ENCODE results near the gene CDC25A. TPM values are rescaled to one million over a fixed set of nuclear protein-coding genes. Genes with fewer than 3 reads are reported as not detected.
A peak's percentile ranks its signal among the peaks of the same experiment; 100 is the strongest.

The CDC25A gene
- total and polyA plus RNA-seq, 2 of the 8 experiments (the other 6 are each of a cell fraction or from before 2014, with no cell fraction given) = 20.7 to 62.1 TPM

DNA sequence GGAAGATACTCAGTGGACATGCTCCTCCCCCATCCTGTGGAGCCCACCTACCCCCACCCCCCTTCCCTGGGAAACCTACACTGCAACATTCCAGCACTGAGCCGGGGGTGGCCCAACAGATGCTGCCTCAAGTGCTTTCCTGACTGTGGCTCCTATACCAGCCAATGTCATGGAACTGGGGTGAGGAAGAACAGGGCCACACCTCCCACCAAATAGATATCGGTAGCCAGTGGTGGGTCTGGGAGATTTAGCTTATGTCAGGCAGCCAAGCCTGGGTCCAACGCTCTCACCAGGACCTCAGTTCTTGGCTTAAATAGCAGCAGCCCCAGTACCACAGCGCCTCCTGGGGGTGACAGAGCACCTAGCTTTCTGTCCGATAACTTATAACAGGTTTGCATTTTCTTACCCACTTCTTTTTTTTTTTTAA is 30.3 kb downstream of the CDC25A start:
- WGBS, 2 experiments (ENCODE audit: extremely low coverage in 1 of 2, insufficient coverage in 1 of 2, insufficient read length in 1 of 2, insufficient replicate concordance in 2 of 2, low coverage in 1 of 2, low lambda C conversion rate in 2 of 2, missing lambda C conversion rate in 1 of 2) = 72% methylated on average over 5 of the region's 5 CpGs; no CpG with 5 or more reads in 1 of the 2 experiments
- FAIRE-seq = peak; percentile 80
- TF ChIP-seq TCF12 (IDR thresholded peaks at IDR 0.05; ENCODE audit: low read depth, low read length) (no peak), CTCF (IDR thresholded peaks at IDR 0.05; ENCODE audit: control extremely low read depth in 1 of 3, insufficient read depth in 1 of 3, low read depth in 1 of 3, low read length in 3 of 3) (peak; percentile 79 to 80 (median 80)), TEAD4 (IDR thresholded peaks at IDR 0.05; ENCODE audit: low read depth, low read length) (peak; percentile 75), NRF1 (IDR thresholded peaks at IDR 0.05; ENCODE audit: low read depth, low read length) (no peak), SIX5 (IDR thresholded peaks at IDR 0.05; ENCODE audit: low read depth, low read length) (no peak), RAD21 (IDR thresholded peaks at IDR 0.05 in 1 of 2, conservative IDR thresholded peaks at IDR 0.05 in 1 of 2; ENCODE audit: low read depth in 2 of 2, low read length in 2 of 2) (peak; percentile 71 to 77), RNF2 (IDR thresholded peaks at IDR 0.05; ENCODE audit: borderline replicate concordance, low read depth, low read length, missing control alignments, poor library complexity, severe bottlenecking) (no peak), BACH1 (IDR thresholded peaks at IDR 0.05; ENCODE audit: low read length) (no peak), TBP (IDR thresholded peaks at IDR 0.05; ENCODE audit: low read depth, low read length) (no peak), SP4 (IDR thresholded peaks at IDR 0.05; ENCODE audit: low read length) (peak; percentile 64; the same call in 1 of the 2 replicates)

More for the DNA sequence above, 30.3 kb downstream of the CDC25A start:
- Histone ChIP-seq H2BK5ac (ENCODE audit: low read depth, low read length) (no peak overlapping the region), H3K4ac (replicated peaks; ENCODE audit: insufficient read length, low read depth, low read length) (no peak overlapping the region), H3K56ac (replicated peaks; ENCODE audit: insufficient read length, low read depth, low read length) (no peak overlapping the region), H3K9ac (replicated peaks in 1 of 4; ENCODE audit: extremely low read depth in 1 of 4, low read depth in 3 of 4, low read length in 3 of 4) (no peak overlapping the region), H3K23ac (ENCODE audit: insufficient read length) (no peak overlapping the region), H3K4me1 (replicated peaks in 1 of 4; ENCODE audit: control insufficient read depth in 3 of 4, insufficient read depth in 4 of 4, low read length in 3 of 4) (no peaks in the 10 kb centered on the region; a peak in 1 of 7 replicates), H4K91ac (replicated peaks; ENCODE audit: insufficient read length, low read length) (no peak overlapping the region), H2BK20ac (ENCODE audit: low read length) (no peak overlapping the region), H2AK5ac (ENCODE audit: low read depth, low read length) (no peak overlapping the region), H3K14ac (ENCODE audit: insufficient read length) (no peak overlapping the region), H3K36me3 (ENCODE audit: control insufficient read depth in 2 of 4, insufficient read depth in 4 of 4, low read length in 3 of 4) (peaks cover 15 to 54% (median 41%) of the 10 kb centered on the region in 4 experiments), H3K4me2 (ENCODE audit: insufficient read depth in 1 of 2, low read depth in 2 of 2, low read length in 2 of 2) (no peak overlapping the region), H2BK12ac (ENCODE audit: low read depth, low read length) (no peak overlapping the region), H3K27me3 (replicated peaks in 1 of 4; ENCODE audit: control insufficient read depth in 3 of 4, extremely low read depth in 1 of 4, insufficient read depth in 3 of 4, low read length in 3 of 4) (no peaks in the 10 kb centered on the region), H3K4me3 (ENCODE audit: extremely low read depth in 1 of 4, insufficient read depth in 2 of 4, low read depth in 3 of 4, low read length in 4 of 4) (no peak overlapping the region), H3K23me2 (ENCODE audit: low read depth, low read length) (no peaks in the 10 kb centered on the region), H2BK15ac (ENCODE audit: low read length) (no peak overlapping the region), H4K5ac (ENCODE audit: insufficient read length, low read depth, low read length) (no peak overlapping the region), H4K20me1 (replicated peaks in 1 of 2; ENCODE audit: control insufficient read depth in 1 of 2, insufficient read depth in 2 of 2, low read length in 2 of 2) (peaks cover 4 to 9% of the 10 kb centered on the region in 2 experiments), H2BK120ac (replicated peaks; ENCODE audit: low read depth, low read length) (no peak overlapping the region), H3K79me1 (ENCODE audit: low read depth, low read length) (no peaks in the 10 kb centered on the region; the same call in 1 of the 2 replicates), H3K18ac (ENCODE audit: extremely low read depth, low read length) (no peak overlapping the region), H4K8ac (ENCODE audit: extremely low read depth, insufficient read depth, low read length) (no peak overlapping the region), H3K79me2 (ENCODE audit: control insufficient read depth in 1 of 2, insufficient read depth in 2 of 2, low read length in 2 of 2) (no peaks in the 10 kb centered on the region), H3K9me3 (ENCODE audit: insufficient read depth in 2 of 2, low read depth in 1 of 2, low read length in 1 of 2) (no peaks in the 10 kb centered on the region), H2AFZ (ENCODE audit: low read length) (no peak overlapping the region), H3K27ac (ENCODE audit: low read depth, low read length) (no peak overlapping the region)
- ChIA-PET POLR2A (ENCODE audit: partially characterized antibody) (interaction anchor here (1.0 to 3.4 kb wide), 6 partner anchors 10 to 333 kb away, joined by 3 to 19 read pairs (median 4); partner anchors contain the start of gene CDC25A), CTCF (ENCODE audit: partially characterized antibody) (interaction anchor here (0.6 to 5.3 kb wide), 37 partner anchors 9 to 1125 kb away, joined by 3 to 25 read pairs (median 4); partner anchors contain the start of genes CDC25A and PRKAR2A)
- DNase-seq (ENCODE audit: low read depth in 1 of 2, low spot score in 2 of 2) = peak; percentile 43 to 87

All from H1 (cell line).